Stimulated activated CD4-positive, alpha-beta T cell treated with anti-CD3 and anti-CD28 coated beads, Interleukin-4, amount 100 ng/mL, for 48 hours (primary cell): ENCODE results near the gene NALF2.

Experiments used
- DNase-seq, 2 donors: peaks; one replicate each; pipeline ENCODE4 v3.0.0-alpha.2; 2020; ENCODE audit warnings: low read depth in 2 of 2

Gene NALF2

DNA sequence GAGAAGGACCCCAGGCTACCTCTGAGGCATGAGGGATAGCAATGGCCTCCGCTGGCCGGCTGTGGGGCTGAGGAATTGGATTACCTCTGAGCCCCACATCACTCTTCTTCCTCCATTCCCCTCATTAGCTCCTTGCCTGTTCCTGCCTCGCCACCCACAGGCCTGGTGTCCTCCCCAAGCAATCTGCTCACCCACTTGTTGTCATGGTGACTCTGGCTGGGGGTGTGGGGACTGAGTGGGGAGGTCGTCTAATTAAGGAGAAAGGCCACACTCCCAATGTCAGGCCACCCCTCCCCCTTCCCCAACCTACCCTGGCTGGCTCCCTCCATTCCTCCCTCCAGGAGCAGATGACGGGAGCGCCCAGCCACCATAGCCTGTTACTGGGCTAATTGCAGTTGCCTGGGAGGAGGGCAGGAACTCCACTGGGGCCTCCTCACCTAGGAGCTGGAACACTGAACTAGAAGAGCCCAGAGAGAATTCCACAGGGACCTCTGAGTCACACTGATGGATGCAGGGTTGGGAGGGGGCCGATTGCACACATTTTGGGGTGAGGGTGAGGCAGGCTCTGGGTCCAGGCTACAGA is 20.7 kb downstream of the NALF2 start:
- no peak for DNase-seq

DNA sequence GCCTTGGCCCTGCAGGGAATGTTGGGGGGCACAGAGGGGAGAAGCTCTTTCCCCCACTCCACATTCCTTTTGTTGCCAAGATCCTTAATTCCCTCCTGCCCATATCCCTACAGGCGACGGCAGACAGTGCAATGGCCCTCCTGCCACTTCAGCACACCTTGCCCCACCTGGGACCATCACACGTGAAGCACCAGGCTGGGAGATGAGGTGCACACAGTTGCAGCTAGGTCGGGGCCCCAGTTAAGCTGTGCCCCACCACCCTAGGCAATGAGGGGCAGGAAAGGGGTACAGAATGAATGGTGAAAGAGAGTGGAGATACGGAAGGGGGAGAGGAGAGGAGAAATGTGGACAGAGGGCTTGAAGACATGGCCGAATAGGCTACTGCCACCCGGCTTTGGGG is 26.2 kb downstream of the NALF2 start:
- no peak for DNase-seq

DNA sequence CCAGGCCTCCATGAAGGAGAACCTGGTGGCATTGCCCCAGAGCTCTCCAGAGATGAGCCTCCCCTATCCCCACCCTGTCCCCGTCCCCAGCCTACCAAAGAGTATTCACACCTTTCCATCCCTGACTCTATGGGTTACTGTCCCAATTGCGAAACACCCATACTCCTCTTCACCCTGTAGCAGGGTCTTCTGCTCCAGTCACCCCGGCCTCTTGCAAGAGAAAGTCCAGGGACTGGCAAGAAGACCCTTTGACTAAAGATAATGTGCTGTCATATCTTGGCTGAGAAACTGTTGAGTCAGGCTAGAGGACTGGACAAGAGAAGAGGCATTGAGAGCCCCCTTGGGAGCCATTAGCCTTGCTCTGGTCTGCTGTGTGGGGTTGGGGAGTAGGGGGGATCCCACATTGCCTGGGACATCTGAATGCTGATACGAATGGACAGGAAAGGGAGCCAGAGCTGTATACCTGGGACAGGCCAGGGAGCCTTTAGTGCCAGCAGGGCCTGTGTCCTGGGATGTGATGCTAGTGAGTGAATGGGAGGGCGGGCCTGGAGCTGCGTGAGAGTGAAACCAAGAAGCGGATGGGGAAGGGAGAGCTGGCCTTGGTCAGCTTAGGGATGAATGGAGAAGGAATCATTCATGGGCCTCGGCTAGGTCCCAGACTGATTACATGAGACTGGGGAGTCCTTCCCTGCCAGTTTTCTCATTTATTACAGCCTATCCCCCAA is 27.1 kb downstream of the NALF2 start:
- no peak for DNase-seq

DNA sequence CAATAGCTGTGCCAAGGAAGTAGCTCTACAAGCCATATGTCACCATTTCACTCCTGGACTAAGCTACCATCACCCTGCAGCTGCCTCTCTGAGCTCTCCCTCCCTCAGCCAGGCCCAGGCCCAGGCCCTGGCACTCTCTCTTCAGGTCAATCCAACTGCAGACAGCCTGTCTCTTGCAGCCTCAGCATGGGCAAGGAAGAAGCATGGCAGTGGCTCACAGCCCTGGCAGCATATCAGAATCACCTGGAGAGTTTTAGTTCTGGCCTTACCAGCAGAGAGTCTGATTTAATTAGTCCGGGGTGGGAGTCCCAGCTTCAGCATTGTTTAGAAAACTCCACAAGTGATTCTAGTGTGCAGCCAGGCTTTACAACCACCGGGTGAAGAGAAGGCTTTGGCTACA is 31.5 kb downstream of the NALF2 start:
- no peak for DNase-seq

DNA sequence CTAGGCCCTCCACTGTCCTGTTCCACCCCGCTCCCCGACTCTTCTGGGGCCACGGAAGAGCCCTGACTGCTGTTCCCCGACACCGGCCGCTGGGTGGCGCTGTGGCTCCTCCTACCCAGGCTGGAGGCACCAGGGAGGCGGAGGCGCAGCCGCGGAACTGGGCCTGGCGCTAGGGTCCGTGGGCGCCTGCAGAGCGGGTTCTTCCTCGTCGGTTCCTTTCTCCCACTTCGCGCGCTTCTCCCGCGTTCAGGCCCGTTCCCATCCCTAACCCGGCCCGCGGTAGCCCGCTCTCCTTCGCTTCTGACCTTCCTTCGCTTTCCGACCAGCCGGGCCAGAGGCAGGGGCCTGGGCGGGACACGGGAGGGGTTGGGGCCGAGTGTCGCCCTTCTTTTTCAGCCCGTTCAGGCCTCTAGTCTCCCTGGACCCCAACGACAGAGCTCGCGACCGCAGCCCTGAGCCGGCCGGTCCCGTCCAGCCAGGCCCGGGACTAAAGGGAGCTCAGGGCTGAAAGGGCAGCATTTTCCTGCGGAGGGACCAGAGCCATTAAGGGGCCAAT is 34.3 kb downstream of the NALF2 start:
- peak; percentile 61 to 74 for DNase-seq

DNA sequence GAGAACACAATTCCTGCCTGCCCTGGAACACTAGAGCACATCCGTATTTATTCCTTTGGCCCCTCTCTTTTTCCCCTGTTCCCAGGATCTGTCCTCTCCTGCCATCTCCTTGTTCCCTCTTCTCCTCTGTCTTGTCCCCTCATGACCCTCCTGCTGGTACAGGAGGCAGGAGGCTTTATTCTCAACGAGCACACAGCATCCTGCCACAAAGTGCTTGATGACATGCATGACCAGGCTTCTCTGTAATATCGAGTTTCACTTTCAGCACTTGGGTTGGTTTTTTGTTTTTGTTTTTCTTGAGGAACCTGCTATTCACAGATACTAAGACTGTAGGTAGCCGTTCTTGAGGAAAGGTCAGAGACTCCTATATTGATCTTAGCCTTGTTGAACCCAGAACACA is 35.3 kb downstream of the NALF2 start:
- DNase-seq = no peak

DNA sequence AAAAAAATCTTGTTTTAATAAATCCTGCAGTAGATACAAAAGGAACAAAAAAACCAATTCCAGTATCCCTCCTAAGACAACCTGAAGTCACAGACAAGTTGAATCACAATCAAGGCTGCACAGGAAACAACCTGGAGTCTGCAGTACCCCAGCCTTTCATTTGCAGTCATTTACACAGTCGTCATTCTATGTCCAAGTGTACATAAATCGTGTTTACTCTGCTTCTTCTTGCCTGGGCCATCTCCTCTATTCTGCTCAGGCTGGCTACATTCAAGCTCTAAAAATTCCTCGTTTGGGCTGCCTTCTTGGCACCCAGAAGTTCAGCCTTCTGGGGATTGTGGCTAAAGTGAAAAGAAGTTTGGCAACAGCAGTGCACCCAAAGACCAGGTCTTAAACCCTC is 37.8 kb downstream of the NALF2 start:
- no peak for DNase-seq

DNA sequence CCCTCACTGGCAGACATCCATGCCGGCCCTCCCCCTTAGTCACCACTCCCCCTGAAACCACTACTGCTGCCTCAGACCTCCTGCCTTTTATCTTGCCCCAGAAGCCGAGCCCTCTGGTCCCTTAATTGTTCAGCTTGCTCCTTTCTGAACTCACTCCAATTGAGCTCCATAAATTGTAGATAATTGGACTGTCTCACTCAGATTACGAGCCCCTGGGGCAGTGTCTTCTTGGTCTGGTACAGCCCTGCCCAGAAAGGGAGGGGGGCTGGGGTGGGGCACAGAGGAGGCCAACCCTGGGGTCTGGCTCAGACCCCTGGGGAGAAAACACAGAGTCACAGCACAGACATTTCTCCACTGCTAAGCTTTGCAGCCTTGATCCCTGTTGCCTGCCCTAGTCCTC is 39.4 kb downstream of the NALF2 start:
- no peak for DNase-seq

DNA sequence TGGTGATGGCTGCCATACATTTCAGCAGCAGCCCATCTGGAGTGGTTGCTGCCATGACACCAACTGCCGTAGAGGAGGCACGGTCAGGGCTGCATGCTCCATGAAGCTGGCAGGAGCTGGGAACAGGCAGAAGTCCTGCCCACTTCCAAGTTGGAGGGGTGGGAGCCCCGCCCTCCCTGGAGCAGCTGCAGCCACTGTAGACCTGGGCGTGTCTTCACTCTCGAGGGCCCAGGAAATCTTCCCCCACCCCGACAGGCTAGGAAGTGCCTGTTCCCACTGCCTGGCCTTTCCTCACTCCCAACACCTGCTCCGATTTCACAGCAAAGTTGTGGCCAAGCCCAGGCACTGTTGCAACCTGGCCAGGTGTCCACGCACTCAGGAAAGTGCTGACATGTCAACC is 42.3 kb downstream of the NALF2 start:
- DNase-seq = no peak

DNA sequence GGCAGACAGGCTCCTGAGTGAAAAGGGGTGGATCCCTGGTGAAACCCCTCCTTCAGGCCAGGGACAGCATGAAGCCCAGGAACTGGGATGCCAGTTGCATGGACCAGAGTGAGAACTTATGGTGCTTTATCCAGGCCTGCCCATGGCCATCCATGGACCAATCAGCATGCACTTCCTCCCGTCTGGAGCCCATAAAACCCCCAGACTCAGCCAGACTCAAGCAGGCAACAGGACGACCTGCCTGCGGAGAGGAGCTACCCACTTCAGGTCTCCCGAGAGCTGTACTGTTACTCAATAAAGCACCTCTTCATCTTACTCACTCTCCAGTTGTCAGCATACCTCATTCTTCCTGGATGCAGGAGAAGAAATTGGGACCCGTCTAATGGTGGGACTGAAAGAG is 42.9 kb downstream of the NALF2 start:
- no peak for DNase-seq

DNA sequence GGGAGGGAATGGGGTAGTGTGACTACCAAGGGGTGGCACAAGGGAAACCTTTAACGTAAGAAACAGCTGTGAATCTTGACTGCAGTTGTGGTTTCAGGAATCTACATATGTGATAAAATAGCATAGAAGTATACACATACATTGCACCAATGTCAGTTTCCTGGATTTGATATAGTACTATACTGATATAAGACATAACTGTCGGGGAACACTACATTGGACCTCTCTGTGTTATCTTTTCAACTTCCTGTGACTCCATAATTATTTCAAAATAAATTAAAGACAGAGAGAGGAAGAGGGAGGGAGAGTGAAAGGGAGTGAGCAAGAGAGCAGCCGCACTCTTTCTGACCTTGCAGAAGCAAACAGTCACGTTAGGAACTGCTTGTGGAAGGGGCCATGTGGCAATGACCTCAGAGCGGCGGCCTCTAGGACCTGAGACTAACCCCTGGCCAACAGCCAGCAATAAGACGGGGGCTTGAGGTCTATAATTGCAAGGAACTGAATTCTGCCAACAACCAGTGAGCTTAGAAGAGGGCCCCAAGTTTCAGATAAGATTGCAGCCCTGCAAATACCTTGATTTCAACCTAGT is 47.4 kb downstream of the NALF2 start:
- DNase-seq = no peak

DNA sequence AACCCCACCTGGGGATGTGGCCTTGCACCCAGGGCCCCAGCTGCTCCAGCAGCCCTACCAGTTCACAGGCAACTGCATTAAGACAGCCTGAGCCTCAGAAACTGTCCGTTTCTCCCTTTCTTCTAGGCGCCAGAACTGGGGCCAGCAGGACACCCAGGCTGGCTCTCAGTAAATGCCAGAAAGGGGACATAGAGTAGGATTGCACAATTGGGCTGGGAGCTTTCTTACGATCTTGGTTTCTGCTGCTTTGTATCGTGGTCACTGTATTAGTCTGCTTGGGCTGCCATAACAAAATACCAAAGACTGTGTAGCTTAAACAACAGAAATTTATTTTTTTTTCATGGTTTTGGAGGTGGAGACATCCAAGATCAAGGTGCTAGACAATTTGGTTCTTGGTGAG is 48.4 kb downstream of the NALF2 start:
- no peak for DNase-seq
